GM18907 (cell line): ENCODE results near the gene ATXN1.
"Not testable (repeated sequence)": the region's sequence is repeated elsewhere in the genome, so short reads cannot be mapped to it uniquely, and the experiment has no call there.

Source experiments
- ATAC-seq: cut with Tn5 transposase; IDR thresholded peaks from one replicate; pipeline ENCODE4 v1.9.1; 2021; ENCODE audit warnings: mild to moderate bottlenecking, moderate library complexity; ENCODE audit not compliant: unreplicated experiment

The ATXN1 gene

GRCh38 chr6:16277101-16277981 lies 483.9 kb downstream of the ATXN1 start:
- ATAC-seq = no peak

GRCh38 chr6:16274885-16275589 lies 486.2 kb downstream of the ATXN1 start:
- no peak for ATAC-seq

- ATAC-seq = no peak
Measured at GRCh38 chr6:16274483-16274882, 486.8 kb downstream of the ATXN1 start.

- no peak for ATAC-seq
Measured at GRCh38 chr6:16273256-16273655, 488.0 kb downstream of the ATXN1 start.

- ATAC-seq = no peak
Measured at GRCh38 chr6:16272201-16272600, 489.1 kb downstream of the ATXN1 start.

GRCh38 chr6:16271428-16271827 lies 489.8 kb downstream of the ATXN1 start:
- no peak for ATAC-seq

- no peak for ATAC-seq
Measured at GRCh38 chr6:16270178-16270794, 491.0 kb downstream of the ATXN1 start.

- ATAC-seq = not testable (repeated sequence)
Measured at GRCh38 chr6:16269442-16270070, 491.7 kb downstream of the ATXN1 start.

- ATAC-seq = no peak
Measured at GRCh38 chr6:16267428-16268263, 493.6 kb downstream of the ATXN1 start.

- ATAC-seq = no peak
Measured at GRCh38 chr6:16265351-16266341, 495.6 kb downstream of the ATXN1 start.

GRCh38 chr6:16264785-16265184 lies 496.5 kb downstream of the ATXN1 start:
- no peak for ATAC-seq

GRCh38 chr6:16263464-16264099 lies 497.7 kb downstream of the ATXN1 start:
- ATAC-seq = not testable (repeated sequence)

- not testable (repeated sequence) for ATAC-seq
Measured at GRCh38 chr6:16262773-16263172, 498.5 kb downstream of the ATXN1 start.

GRCh38 chr6:16260602-16261001 lies 500.7 kb downstream of the ATXN1 start:
- not testable (repeated sequence) for ATAC-seq

- not testable (repeated sequence) for ATAC-seq
Measured at GRCh38 chr6:16259604-16260003, 501.7 kb downstream of the ATXN1 start.

- ATAC-seq = no peak
Measured at GRCh38 chr6:16258709-16259075, 502.6 kb downstream of the ATXN1 start.

- ATAC-seq = no peak
Measured at GRCh38 chr6:16257999-16258708, 503.1 kb downstream of the ATXN1 start.

- ATAC-seq = no peak
Measured at GRCh38 chr6:16256781-16257180, 504.5 kb downstream of the ATXN1 start.
